K562 (cell line): ENCODE results near the gene C13orf46. TPM values are rescaled to one million over a fixed set of nuclear protein-coding genes. Genes with fewer than 3 reads are reported as not detected.

ENCODE experiments used
- BACH1 ChIP-seq: fragments of 200-800 bp; sonication (Bioruptor generic); IDR thresholded peaks from 2 replicates; pipeline ENCODE4 v1.6.1; 2016; ENCODE audit warnings: missing genetic modification characterization, missing compliant biosample characterization
- EP300 ChIP-seq: IDR thresholded peaks from 2 replicates; pipeline ENCODE4 v1.6.1; 2012; ENCODE audit warnings: low read length, improper control_type of control experiment
- ETV6 ChIP-seq, 3 experiments: fragments of 150-350 bp in 1 of 3; sonication (generic) in 1 of 3; formaldehyde crosslinking in 1 of 3; IDR thresholded peaks; 2 replicates each; pipeline versions ENCODE4 v1.6.1 to v1.8.0; 2014 to 2022; ENCODE audit warnings: borderline replicate concordance in 2 of 3, low read depth in 2 of 3, antibody characterized with exemption in 1 of 3, low read length in 1 of 3, mild to moderate bottlenecking in 1 of 3, missing genetic modification reagents in 1 of 3
- RBM34 ChIP-seq: fragments of 200-400 bp; formaldehyde crosslinking; IDR thresholded peaks from 2 replicates; pipeline ENCODE4 v1.6.1; 2018; ENCODE audit warnings: low read length, borderline replicate concordance; ENCODE audit not compliant: insufficient read depth
- RERE ChIP-seq: sonication (generic); formaldehyde crosslinking; IDR thresholded peaks from 2 replicates; pipeline ENCODE4 v1.8.0; 2023; ENCODE audit warnings: missing genetic modification reagents, mild to moderate bottlenecking, borderline replicate concordance
- polyA plus RNA-seq, 8 experiments: library from polyadenylated mRNA; depleted of rRNA in 4 of 8; stranded (reverse) in 5 of 8; unstranded in 3 of 8; fragments of >200 nt; fragmentation: Nextera tagmentation in 2 of 8; fragmentation: Illumina TruSeq in 1 of 8; extraction: Ambion mirVana in 2 of 8; extraction: Trizol in 1 of 8; gene quantifications; 2 replicates each; pipeline versions ENCODE4 v1.2.1 to v1.2.3, GENCODE V29; 2011 to 2014; ENCODE audit warnings: inconsistent platforms in 1 of 8, missing spikeins in 1 of 8
- total RNA-seq, 7 experiments: library from RNA; depleted of rRNA in 6 of 7; stranded (reverse); fragments of >200 nt in 6 of 7; fragmentation: Illumina TruSeq in 2 of 7; extraction: Trizol in 2 of 7; gene quantifications; 2 replicates each; pipeline versions ENCODE4 v1.2.1 to v1.2.3, GENCODE V29; 2011 to 2021; ENCODE audit warnings: low replicate concordance in 1 of 7

The C13orf46 gene
- total and polyA plus RNA-seq, 9 of the 15 experiments (the other 6 are each of a cell fraction or from before 2014, with no cell fraction given): 0.04 to 0.24 (median 0.05) TPM; not detected in 4

DNA sequence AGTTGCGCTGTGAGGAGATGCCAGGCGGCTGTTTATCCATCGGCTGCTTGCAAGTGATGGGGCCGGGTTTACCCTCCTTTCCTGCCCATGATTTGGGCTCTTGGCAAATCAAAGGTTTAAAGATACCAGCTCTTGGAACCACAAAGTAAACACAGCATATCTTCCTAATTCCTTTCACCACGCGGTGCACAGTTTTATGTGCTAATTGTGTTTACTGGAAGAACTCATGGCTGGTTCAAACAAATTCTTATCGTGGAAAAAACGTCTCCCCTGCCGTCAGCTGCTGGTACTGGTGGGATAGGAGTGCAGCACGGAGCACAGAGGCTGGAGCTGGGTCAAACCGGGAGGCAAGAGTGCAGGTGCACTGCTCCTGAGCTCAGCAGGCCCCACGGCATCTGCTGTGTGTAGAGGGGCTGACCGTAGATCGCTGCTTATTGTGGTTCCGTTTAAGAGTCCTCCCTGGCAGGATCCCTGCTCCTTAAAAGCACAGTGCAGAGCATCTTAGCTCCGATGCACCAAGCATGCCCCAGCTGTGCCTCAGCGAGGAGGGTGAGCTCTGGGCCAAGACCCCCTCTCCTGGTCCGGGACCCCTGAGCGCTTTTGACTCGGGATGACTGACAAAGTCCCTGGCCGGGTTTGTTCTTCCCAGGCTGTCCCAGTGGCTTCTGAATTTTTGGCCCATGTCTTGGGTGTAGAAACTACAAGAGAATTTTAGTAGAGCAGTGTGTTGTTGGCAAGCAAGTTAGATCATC, 58.7 kb downstream of the C13orf46 start (continued):
- TF ChIP-seq RERE (no peak), RBM34 (no peak), BACH1 (tag) (no peak), EP300 (no peak), ETV6 (IDR thresholded peaks at IDR 0.05; ENCODE audit: borderline replicate concordance in 1 of 2, low read depth in 2 of 2, low read length in 1 of 2) (no peak), ETV6 (CRISPR knock-in tag; IDR thresholded peaks at IDR 0.05; ENCODE audit: borderline replicate concordance) (no peak)
